ENCODE measurements around the gene PIPOX.

Gene PIPOX

DNA sequence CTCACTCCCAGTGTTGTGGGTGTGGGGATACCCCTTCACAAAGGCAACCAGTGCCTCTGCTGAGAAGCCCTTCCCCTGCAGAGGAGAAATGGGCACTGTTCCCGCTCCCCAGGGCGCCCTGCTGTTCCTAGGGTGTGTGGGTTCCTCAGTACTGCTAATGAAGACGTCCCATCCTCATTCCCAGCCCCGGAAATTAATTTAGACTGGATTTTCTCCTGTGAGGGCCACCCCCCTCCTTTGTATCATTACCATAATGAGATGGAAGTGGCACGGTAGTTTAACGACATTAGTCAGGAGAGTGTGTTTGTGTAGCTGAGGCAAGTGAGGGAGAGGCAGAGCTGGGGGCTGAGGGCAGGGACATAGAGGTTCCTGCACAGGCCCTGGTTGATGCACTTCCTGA is 53.2 kb downstream of the PIPOX start:
- no peak overlapping the region for H3K27ac Mint-ChIP-seq
- H3K4me3 Mint-ChIP-seq: no peak overlapping the region
- DNase-seq (no peak), ATAC-seq (replicated peaks) (no peak)
- H3K27me3 Mint-ChIP-seq: no peaks in the 10 kb centered on the region
- no peaks in the 10 kb centered on the region for H3K9me3 Mint-ChIP-seq
- H3K36me3 Mint-ChIP-seq: peaks cover 45 to 74% of the 10 kb centered on the region in 2 donors
- H3K4me1 Mint-ChIP-seq: no peaks in the 10 kb centered on the region

DNA sequence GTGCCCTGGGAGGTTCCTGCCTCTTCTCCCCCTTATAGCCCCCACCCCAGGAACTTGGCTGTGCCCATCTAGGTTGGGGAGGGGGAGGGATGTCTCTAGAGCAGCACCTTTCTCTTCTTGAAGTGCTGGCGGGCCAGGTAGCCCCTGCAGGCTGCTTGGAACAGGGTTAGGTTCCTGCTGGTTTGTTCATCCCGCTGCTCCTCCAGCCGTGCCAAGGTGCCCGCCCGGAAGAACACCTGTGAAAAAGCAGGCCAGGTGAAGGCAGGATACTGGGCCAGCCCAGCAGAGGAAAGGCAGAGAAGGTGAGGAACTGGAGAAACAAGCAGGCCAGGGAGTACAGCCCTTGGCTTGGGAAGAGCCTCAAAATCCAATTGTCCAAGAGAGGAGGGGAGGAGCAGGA is 56.6 kb downstream of the PIPOX start:
- Mint-ChIP-seq H3K4me3 (no peak overlapping the region), H3K4me1 (peaks cover 0 to 2% of the 10 kb centered on the region in 2 donors), H3K27ac (peak overlapping the region; percentile 74), H3K27me3 (no peaks in the 10 kb centered on the region), H3K36me3 (peaks cover 45 to 75% of the 10 kb centered on the region in 2 donors), H3K9me3 (no peaks in the 10 kb centered on the region)
- ATAC-seq (replicated peaks) (no peak), DNase-seq (no peak)

DNA sequence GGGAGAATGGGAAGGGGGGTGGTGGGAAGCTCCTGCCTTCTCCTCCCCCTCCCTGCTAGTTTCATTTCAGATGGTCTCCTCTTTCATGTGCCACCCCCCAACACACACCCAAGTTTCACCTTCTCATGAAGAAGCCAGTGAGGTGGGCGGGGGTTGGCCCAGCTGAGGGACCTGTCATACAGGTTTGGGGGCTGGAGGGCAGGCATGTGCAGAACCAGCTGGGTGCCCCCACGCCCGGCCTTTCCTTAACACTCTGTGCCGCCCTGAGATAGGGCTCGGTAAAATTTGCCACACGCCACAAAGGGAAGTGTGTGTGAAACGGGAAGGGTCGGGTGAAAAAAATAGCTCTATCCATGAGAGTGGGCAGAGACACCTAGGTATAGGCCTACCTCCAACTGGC is 57.4 kb downstream of the PIPOX start:
- Mint-ChIP-seq H3K9me3 (no peaks in the 10 kb centered on the region), H3K27ac (no peak overlapping the region), H3K27me3 (no peaks in the 10 kb centered on the region), H3K4me3 (no peak overlapping the region), H3K4me1 (peaks cover 0 to 2% of the 10 kb centered on the region in 2 donors), H3K36me3 (peaks cover 45 to 74% of the 10 kb centered on the region in 2 donors)
- no peak for ATAC-seq (replicated peaks)
- no peak for DNase-seq

DNA sequence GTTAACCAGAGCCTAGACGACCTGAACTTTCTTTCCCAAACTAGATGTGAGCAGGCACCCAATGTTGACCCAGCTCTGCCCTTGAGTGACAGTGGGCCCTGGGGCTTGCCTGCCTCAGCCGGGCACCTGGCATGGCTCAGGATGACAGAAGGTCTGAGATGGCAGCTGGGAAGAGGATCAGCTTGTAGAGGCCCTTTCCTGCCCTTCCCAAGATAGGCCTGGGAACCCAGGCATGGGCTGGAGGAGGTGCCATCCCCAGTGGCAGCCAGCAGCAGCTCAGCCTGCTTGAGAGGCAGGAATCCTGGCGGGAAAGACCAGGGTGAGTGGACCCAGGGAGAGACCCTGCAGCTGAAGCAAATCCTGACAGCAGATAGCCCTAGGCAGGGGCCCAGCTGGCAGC is 59.1 kb downstream of the PIPOX start:
- ATAC-seq (replicated peaks) (no peak), DNase-seq (no peak)
- no peaks in the 10 kb centered on the region for H3K9me3 Mint-ChIP-seq
- peak overlapping the region; percentile 0 for H3K27ac Mint-ChIP-seq
- H3K4me3 Mint-ChIP-seq: no peak overlapping the region
- H3K36me3 Mint-ChIP-seq: peaks cover 53 to 72% of the 10 kb centered on the region in 2 donors
- no peaks in the 10 kb centered on the region for H3K27me3 Mint-ChIP-seq
- H3K4me1 Mint-ChIP-seq: peaks cover 0 to 2% of the 10 kb centered on the region in 2 donors

DNA sequence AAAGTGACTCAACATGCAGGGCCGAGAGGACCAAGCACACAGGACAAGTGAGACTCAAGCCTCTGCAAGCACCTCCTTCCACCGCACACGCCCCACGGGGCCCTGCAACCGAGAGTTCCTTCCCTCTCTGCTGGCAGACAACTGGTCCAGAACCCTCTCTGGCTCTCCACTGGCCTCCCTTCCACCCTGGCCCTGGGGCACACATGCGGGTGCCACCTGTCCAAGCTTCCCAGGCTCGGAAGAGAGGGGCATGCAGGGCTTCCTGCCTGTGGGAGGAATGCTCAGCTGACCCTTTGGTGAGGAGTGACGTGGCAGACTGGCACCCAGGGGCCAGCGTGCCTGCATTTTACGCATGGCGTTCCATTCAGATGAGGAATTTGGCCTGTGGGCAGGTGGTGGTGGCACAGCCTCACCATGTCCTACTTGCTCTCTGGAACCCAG is 59.8 kb downstream of the PIPOX start:
- Mint-ChIP-seq H3K4me1 (peaks cover 0 to 2% of the 10 kb centered on the region in 2 donors), H3K27ac (no peak overlapping the region), H3K9me3 (no peaks in the 10 kb centered on the region), H3K27me3 (no peaks in the 10 kb centered on the region), H3K36me3 (peaks cover 53 to 67% of the 10 kb centered on the region in 2 donors), H3K4me3 (no peak overlapping the region)
- ATAC-seq (replicated peaks): no peak
- DNase-seq: no peak

DNA sequence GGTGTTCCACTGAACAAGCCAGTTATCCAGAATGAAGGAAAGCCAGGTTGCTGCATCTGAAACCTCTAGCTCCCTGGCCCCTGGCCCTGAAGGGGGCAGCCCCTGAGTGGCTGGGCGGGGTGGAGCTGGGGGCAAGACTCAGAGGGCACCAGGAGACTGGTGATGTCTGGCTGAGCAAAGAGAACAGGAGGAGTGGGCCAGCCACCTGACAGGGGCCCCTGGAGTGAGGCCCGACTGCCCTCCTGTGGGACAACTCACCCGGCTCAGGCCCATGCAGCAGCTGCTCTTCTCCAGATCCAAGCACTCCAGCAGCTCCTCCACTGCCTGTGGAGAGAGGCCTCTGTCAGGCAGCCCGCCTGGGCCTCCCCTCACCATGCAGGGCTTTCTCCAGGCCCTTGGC is 60.4 kb downstream of the PIPOX start:
- peaks cover 0 to 2% of the 10 kb centered on the region in 2 donors for H3K4me1 Mint-ChIP-seq
- DNase-seq: no peak
- ATAC-seq (replicated peaks): no peak
- H3K4me3 Mint-ChIP-seq: no peak overlapping the region
- peak overlapping the region; percentile 56 for H3K27ac Mint-ChIP-seq
- no peaks in the 10 kb centered on the region for H3K9me3 Mint-ChIP-seq
- peaks cover 52 to 65% of the 10 kb centered on the region in 2 donors for H3K36me3 Mint-ChIP-seq
- no peaks in the 10 kb centered on the region for H3K27me3 Mint-ChIP-seq

All from stimulated activated naive B cell treated with anti-CD40 and anti-IgM and Interleukin-4, amounts not matched to agents 10 μg/mL and 1 μg/mL and 100 μg/mL, for 72 hours (primary cell).